Activated CD4-positive, CD25-positive, alpha-beta regulatory T cell treated with anti-CD3 and anti-CD28 coated beads, Interleukin-2, amount 50 U/mL, for 72 hours (primary cell): ENCODE results near the gene CIITA.
A peak's percentile ranks its signal among the peaks of the same experiment; 100 is the strongest.

ENCODE experiments used
- DNase-seq: peaks from one replicate; pipeline ENCODE4 v3.0.0; 2021

Gene CIITA

GRCh38 chr16:10852948-10853347 lies 24.1 kb upstream of the CIITA start:
- DNase-seq = no peak

- DNase-seq = no peak
Measured at GRCh38 chr16:10856042-10856441, 21.0 kb upstream of the CIITA start.

GRCh38 chr16:10858203-10858602 lies 18.8 kb upstream of the CIITA start:
- no peak for DNase-seq

DNA sequence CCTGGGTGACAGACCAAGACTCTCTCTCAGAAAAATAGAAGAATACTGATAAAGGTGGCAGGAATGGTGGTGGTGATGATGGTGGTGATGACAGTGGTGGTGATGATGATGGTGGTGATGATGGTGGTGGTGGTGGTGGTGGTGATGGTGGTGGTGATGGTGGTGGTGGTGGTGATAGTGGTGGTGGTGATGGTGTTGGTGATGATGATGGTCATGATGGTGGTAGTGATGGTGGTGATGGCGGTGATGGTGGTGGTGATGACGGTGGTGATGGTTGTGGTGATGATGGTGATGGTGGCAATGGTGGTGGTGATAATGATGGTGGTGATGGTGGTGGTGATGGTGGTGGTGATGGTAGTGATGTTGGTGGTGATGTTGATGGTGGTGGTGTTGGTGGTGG lies 18.0 kb upstream of the CIITA start:
- no peak for DNase-seq

DNA sequence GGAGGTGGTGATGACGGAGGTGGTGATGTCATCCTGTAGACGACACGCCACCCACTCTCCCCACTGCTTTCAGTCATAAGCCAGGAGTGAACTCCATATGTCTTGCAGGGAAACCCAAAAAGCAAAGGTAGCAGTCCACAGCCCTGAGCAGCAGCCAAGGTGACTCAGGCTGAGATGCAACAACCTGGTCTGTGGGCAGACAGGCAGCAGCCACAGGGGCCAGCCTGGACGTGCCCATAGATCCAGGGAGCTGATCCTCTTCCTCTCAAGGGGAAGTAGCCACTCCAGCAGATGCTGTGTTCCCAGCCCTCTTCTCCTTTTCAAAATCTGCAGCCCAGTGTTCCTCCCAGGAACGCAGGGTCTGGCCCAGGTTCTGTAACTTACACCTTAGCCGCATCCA lies 17.3 kb upstream of the CIITA start:
- DNase-seq = no peak

DNA sequence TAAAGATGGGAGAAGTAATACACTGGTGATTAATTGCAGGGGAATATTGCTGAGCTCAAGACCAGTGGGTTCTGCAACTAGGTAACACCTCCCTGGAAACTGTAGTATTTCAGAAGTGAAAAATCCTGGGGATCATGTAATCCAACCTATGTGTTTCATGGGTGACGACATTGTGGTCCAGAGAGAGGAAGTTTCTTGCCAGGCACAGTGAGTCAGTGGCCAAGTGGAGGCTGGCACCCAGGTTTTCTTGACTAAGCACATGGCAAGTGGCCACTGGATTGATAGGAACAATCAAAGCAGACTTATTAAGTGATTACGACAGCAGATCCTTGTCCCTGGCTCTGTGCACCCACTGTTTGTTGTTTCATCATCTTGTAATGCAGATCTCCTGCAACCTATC lies 14.6 kb upstream of the CIITA start:
- DNase-seq = no peak

GRCh38 chr16:10865991-10866966 lies 10.7 kb upstream of the CIITA start:
- no peak for DNase-seq

DNA sequence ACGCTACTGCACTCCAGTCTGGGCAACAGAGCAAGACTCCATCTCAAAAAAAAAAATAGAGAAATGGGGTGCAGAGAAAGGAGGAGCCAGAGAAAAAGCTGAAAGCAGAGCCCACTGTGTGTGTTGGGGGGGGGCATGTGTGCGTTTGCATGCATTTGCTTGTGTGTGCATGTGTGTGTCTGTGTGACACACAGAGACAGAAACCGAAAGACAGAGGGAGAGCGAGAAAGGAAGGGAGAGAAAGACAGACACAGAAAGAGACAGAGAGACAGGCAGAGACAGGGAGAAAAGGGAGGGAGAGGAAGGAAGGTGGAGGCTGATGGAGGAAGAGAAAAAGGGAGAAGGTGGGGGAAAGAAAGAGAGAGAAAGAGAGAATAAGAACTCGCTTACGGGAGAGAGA lies 9.8 kb upstream of the CIITA start:
- DNase-seq = no peak

DNA sequence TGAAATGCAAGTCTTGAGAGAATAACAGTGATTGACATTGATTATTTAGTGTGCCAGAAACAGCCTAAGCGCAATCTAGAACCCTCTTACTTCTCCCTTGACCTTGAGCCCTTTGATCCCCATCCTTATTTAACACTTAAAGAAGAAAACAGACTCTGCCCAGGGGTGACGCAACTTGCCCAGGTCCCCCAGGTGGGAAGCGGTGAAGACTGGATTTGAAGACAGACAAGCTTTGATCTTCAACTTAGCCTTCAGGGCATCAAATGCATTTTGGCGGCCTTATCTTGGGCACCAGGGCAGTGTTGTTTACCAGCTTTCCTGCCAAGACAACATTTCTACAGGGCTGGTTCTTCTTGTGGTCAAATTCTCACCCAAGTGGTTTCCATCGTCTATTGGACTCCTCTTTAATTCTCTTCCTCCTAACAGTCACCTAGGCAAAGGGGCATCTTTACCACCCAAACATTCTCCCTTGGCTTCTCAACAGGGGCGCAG lies 8.9 kb upstream of the CIITA start:
- DNase-seq = no peak

GRCh38 chr16:10868596-10869469 lies 8.2 kb upstream of the CIITA start:
- DNase-seq = no peak

GRCh38 chr16:10870137-10870776 lies 6.7 kb upstream of the CIITA start:
- no peak for DNase-seq

GRCh38 chr16:10870808-10871156 lies 6.2 kb upstream of the CIITA start:
- no peak for DNase-seq

GRCh38 chr16:10871157-10871991 lies 5.6 kb upstream of the CIITA start:
- peak; percentile 47 for DNase-seq

- DNase-seq = no peak
Measured at GRCh38 chr16:10876315-10876714, 687 bp upstream of the CIITA start.

DNA sequence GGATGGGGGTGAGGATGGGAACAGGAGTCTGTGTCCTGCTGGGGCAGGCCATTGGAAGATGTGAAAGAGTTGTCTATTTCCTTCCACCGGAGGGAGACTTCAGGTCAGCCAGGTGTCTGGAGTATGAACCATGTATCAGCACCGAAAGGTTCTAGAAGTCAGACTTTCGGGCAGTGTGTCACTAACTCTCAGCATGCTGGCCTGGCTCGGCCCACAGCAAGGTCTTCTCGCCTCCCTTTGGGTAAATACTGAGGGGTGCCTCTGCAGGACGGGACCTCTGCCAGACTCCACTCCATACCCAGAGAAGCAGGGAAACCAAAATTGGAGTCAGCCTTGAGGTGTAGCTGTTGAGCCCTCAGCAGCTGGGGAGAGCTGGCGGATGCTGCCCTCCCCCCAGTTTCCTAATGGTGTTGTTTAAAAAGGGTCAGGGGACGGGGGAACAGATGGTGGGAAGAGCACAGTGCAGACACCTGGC lies 507 bp downstream of the CIITA start:
- DNase-seq = no peak

DNA sequence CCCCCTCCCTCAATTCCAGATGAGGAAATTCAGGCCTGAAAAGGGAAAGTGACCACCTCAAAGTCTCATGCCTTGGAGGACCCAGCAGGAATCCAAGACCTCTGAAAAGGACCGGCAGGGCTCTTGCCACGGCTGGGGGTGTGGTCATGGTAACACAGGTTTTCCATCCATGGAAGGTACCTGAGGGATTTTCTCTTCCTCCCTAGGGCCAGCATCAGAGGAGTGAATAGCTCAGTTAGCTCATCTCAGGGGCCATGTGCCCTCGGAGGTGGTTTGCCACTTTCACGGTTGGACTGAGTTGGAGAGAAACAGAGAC lies 1.3 kb downstream of the CIITA start:
- no peak for DNase-seq

GRCh38 chr16:10878644-10879501 lies 1.9 kb downstream of the CIITA start:
- peak; percentile 41 for DNase-seq

DNA sequence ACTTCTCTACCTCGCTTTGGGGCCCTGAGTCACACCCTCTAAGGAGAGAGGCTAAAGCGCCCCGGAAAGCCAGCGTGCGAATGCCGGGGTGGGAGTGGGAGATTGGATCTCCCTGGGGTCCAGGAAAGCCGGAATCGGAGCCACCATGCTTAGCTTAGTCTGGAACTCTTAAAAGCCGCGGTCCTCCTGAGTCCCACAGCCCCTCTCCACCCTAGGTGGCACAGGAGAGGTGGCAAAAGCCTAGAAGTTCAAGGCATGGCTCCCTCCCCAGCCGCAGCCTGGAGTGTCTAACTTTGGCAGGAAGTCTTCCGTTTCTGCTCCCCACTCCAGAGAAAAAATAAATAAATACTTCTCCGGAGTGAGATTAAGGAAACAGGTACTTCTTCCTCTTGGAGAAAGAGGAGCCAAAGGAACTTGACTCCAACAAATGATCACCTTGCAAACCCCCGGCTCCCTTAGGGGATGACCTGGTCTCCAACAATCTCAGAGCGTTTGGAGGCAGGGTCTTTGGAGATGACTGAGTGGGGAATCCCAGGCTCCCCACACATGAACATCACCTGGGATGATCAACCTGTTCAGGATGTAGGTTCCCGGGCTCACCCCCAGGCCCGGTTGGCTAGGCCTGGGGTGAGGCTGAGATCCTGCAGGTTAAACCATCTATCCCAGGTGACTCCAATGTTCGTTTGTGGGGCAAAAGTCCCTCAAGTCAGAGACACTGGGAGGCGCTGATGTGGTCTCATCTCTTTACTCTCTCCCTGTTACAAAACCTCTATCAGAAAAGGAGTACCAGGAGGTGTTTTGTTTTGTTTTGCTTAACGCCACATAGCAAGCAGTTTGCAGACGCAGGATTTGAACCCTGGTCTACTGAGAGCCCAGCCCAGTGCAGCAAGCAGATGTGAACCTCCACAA lies 2.9 kb downstream of the CIITA start:
- no peak for DNase-seq

DNA sequence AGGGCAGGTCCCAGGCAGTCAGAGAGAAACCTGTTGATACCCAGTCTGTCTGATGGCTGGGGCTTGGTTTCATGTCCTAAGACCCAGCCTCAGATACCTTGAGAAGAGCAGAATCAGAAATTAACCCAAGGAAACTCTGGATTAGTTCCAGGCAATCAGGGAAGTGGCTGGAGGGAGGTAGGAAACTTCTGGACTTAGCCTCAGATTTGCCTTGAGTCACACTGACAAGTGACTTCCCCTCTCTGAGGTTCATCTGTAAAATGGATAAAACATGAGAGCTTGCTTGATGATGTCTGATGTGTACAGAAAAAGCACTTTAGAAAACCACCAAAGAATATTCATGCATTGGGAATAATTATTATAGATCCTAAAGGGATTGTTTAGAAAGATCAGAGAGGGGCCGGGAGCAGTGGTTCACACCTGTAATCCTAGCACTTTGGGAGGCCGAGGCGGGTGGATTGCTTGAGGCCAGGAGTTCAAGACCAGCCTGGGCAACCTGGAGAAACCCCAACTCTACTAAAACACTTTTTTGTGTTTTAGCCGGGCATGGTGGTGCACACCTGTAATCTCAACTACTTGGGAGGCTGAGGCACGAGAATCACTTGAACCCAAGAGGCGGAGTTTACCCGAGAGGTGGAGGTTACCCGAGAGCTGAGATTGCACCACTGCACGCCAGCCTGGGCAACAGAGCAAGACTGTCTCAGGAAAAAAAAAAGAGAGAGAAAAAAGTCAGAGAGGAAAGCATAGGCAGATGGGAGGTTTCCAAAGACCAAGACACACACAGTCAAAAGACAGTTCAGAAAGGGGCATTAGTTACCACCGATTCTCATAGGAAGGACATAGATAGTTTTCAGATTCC lies 3.8 kb downstream of the CIITA start:
- no peak for DNase-seq
